ENCODE measurements around the gene KCND2. TPM values are rescaled to one million over a fixed set of nuclear protein-coding genes. Genes with fewer than 3 reads are reported as not detected.

Gene KCND2
- total and polyA plus RNA-seq, 2 of the 8 experiments (the other 6 are each of a cell fraction or from before 2014, with no cell fraction given), result 4.6 to 7.7 TPM

- TF ChIP-seq ATF3 (IDR thresholded peaks at IDR 0.05; ENCODE audit: insufficient read depth, low read depth, low read length) (no peak), CTBP2 (IDR thresholded peaks at IDR 0.05; ENCODE audit: borderline replicate concordance, insufficient read depth, insufficient read length, low read length) (no peak), CBX8 (IDR thresholded peaks at IDR 0.05; ENCODE audit: borderline replicate concordance, low read depth, low read length) (no peak), SIN3A (conservative IDR thresholded peaks at IDR 0.05 in 1 of 2, IDR thresholded peaks at IDR 0.05 in 1 of 2; ENCODE audit: low read depth in 1 of 2, low read length in 2 of 2) (no peak), JUND (IDR thresholded peaks at IDR 0.05; ENCODE audit: low read length) (no peak), CHD7 (IDR thresholded peaks at IDR 0.05; ENCODE audit: insufficient replicate concordance, low read length) (no peak), KDM4A (IDR thresholded peaks at IDR 0.05; ENCODE audit: low read depth, low read length, severe bottlenecking) (no peak)
Measured at GRCh38 chr7:120229084-120229483, 43.9 kb upstream of the KCND2 start (continued).
